Fibroblast of mammary gland (primary cell): ENCODE data around the gene IQCK.

Experiments
- DNase-seq: peaks from one replicate; pipeline ENCODE4 v3.0.0-alpha.2; 2010; ENCODE audit warnings: low read depth
- H3K4me3 ChIP-seq: 2 replicates; pipeline ENCODE4 v1.5.1; 2011; ENCODE audit warnings: low read depth, mild to moderate bottlenecking, low read length, moderate library complexity; ENCODE audit not compliant: control insufficient read depth
- TF ChIP-seq, protein P1 (sequence below): conservative IDR thresholded peaks from 2 replicates; pipeline ENCODE4 v1.5.1; 2011; ENCODE audit warnings: low read depth, low read length, inconsistent platforms; ENCODE audit not compliant: control insufficient read depth, insufficient read depth

Gene IQCK

DNA sequence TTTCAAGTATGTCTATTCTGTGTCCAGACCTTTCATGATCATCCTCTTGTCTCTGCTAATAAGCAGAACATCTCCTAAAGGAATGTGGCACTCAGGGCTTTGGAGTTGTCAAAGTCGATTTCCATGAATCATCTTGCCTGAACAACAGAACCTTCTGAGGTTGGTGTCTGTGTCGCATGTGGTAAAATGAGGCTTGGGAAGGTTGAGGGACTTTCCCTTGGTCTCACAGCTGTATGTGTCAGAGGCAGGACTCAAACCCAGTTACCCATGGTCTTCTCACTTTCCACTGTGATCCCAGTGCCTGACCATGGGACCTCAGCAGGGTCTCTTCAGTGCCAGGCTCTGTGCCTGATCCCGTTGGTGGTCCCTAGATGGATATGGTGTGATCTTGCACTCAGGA, 170.8 kb downstream of the IQCK start:
- no peak for DNase-seq
- TF ChIP-seq, protein P1, sequence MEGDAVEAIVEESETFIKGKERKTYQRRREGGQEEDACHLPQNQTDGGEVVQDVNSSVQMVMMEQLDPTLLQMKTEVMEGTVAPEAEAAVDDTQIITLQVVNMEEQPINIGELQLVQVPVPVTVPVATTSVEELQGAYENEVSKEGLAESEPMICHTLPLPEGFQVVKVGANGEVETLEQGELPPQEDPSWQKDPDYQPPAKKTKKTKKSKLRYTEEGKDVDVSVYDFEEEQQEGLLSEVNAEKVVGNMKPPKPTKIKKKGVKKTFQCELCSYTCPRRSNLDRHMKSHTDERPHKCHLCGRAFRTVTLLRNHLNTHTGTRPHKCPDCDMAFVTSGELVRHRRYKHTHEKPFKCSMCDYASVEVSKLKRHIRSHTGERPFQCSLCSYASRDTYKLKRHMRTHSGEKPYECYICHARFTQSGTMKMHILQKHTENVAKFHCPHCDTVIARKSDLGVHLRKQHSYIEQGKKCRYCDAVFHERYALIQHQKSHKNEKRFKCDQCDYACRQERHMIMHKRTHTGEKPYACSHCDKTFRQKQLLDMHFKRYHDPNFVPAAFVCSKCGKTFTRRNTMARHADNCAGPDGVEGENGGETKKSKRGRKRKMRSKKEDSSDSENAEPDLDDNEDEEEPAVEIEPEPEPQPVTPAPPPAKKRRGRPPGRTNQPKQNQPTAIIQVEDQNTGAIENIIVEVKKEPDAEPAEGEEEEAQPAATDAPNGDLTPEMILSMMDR, result no peak
- H3K4me3 ChIP-seq, result no peak overlapping the region

DNA sequence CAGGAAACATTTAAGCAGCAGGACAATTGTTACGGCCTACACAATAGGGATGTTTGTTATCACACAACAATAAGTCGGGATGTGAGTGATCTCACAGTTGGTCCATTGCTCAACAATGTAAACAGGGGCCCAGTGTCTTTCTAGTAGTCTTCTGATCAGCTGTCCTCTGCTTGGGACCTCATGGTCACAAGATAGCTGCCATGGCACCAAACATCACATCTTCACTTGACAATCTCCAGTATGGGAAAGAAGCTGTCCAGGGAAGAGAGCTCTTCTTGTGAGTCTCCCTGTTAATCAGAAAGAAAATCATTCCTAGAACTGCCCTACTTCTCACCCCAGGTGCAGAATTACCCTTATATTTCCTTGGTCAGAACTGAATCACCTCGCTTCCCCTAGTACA, 172.8 kb downstream of the IQCK start:
- no peak for DNase-seq
- TF ChIP-seq, protein P1, result no peak
- no peak overlapping the region for H3K4me3 ChIP-seq

DNA sequence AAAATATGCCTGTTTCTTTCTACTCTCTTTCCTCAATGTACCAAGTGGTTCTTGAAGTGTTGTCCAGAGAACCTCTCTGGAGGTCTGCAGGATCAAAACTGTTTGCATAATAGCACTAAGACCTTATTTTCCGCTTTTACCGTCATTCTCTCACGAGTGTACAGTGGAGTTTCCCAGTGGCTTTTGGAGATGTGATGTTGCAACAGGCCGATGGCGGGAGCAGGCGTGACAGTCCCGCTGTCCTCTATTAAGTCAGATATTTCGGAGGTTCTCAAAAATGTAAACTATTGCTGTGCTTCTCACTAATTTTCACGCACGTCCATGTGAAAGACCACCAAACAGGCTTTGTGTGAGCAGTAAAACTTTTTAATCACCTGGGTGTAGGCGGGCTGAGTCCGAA, 174.8 kb downstream of the IQCK start:
- TF ChIP-seq, protein P1, result no peak
- no peak overlapping the region for H3K4me3 ChIP-seq
- no peak for DNase-seq

DNA sequence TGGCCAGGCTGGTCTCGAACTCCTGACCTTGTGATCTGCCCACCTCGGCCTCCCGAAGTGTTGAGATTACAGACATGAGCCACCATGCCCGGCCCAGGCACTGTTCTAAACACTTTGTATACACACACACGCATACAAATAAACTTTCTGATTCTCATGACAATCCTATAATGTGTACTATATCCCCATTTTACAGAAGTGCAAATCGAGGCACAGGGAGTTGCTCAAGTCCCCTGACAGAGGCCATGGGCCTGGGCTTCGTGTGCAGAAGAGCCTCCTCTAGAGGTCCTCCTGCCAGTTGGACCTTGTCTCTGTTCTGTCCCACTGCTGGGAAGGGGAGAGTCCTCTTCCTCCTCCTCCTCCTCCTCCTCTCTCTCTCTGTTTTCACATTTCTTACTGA, 176.5 kb downstream of the IQCK start:
- TF ChIP-seq, protein P1, result no peak
- DNase-seq, result no peak
- no peak overlapping the region for H3K4me3 ChIP-seq

DNA sequence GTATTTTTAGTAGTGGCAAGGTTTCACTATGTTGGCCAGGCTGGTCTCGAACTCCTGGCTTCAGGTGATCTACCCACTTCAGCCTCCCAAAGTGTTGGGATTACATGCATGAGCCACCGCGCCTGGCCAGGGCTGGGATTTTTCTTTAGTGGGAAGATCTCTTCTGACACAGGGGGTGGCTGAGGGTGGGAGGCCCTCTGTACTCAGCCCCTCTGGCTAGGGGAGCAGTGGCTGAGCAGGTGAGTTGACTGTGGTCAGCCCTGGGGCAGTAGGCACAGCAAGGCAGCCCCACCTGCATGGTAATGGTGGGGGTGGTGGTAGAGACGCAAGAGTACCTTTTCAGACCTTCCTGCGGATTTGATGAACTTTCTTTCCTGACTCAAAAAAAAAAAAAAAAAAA, 178.9 kb downstream of the IQCK start:
- H3K4me3 ChIP-seq, result no peak overlapping the region
- no peak for DNase-seq
- TF ChIP-seq, protein P1, result no peak

DNA sequence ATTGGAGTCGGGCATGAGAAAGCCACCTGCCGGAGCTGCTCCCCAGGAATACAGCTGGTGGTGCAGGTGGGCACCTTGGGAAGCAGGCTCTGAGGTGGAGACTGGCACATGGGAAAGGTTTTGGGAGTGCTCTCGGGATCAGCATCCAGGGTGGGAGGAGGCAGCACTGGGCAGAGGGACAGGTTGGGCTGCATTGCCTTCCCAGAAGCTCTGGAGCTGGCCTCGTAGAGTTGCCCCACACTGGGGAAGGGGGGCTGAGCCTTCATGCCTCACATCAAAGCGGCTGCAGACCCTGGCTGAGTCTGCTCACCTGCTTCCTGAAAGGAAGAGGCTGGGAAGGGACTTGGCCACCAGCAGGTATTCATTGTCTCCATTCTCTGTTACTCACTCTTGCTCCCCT, 180.1 kb downstream of the IQCK start:
- DNase-seq, result no peak
- TF ChIP-seq, protein P1, result no peak

DNA sequence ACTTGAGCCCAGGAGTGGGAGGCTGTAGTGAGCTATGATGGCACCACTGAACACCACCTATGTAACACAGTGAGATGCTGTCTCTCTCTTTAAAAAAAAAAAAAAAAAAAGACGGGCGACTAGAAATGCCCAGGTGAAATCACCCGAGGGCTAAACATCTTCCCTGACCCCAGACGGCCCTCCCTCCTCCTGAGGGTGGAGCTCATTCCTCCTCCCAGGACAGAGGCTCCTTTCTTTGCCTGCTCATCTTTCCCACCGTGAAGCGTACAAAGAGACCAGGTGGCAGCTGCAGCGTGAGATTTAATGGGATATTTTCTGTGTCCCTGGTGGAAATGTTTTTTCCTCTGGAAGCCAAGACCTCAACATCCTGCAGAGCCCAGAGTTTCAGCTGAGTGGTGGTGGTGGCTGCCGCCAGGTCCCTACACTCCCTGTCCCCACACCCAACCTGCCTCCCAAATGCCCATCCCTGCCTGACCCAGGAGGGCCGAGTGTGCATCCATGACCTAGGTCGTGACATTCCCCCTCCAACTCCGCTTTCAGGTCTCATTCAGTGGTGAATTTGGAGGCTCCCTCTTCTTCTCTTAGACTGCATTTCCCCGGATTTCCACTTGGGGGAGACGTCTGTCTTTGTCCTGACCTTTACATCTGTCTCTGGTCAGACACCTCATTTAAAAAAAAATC, 181.0 kb downstream of the IQCK start:
- TF ChIP-seq, protein P1, result peak; percentile 84
- H3K4me3 ChIP-seq, result no peak overlapping the region
- peak; percentile 63 for DNase-seq

More for the DNA sequence above, 180.1 kb downstream of the IQCK start:
- no peak overlapping the region for H3K4me3 ChIP-seq
